Ishikawa (cell line): ENCODE data around the gene PPT1.

ENCODE experiments used
- CEBPB ChIP-seq: IDR thresholded peaks from 2 replicates; pipeline ENCODE4 v1.6.1; 2012
- CREB1 ChIP-seq: IDR thresholded peaks from 2 replicates; pipeline ENCODE4 v1.6.1; 2012; ENCODE audit warnings: low read depth
- EGR1 ChIP-seq: IDR thresholded peaks from 2 replicates; pipeline ENCODE4 v1.6.1; 2012
- EP300 ChIP-seq: IDR thresholded peaks from 2 replicates; pipeline ENCODE4 v1.6.1; 2012; ENCODE audit warnings: borderline replicate concordance
- FOXM1 ChIP-seq: IDR thresholded peaks from 2 replicates; pipeline ENCODE4 v1.6.1; 2012; ENCODE audit warnings: low read depth, borderline replicate concordance
- MAX ChIP-seq: IDR thresholded peaks from 2 replicates; pipeline ENCODE4 v1.6.1; 2012
- NFIC ChIP-seq: IDR thresholded peaks from 2 replicates; pipeline ENCODE4 v1.6.1; 2012
- RAD21 ChIP-seq: IDR thresholded peaks from 2 replicates; pipeline ENCODE4 v1.6.1; 2012; ENCODE audit warnings: low read depth
- TAF1 ChIP-seq: IDR thresholded peaks from 2 replicates; pipeline ENCODE4 v1.6.1; 2012; ENCODE audit warnings: low read depth, mild to moderate bottlenecking
- TCF12 ChIP-seq: IDR thresholded peaks from 2 replicates; pipeline ENCODE4 v1.6.1; 2012; ENCODE audit warnings: low read depth
- TEAD4 ChIP-seq: IDR thresholded peaks from 2 replicates; pipeline ENCODE4 v1.6.1; 2012
- USF1 ChIP-seq: IDR thresholded peaks from 2 replicates; pipeline ENCODE4 v1.6.1; 2012
- YY1 ChIP-seq: IDR thresholded peaks from 2 replicates; pipeline ENCODE4 v1.6.1; 2012; ENCODE audit warnings: low read depth
- ZBTB7A ChIP-seq: IDR thresholded peaks from 2 replicates; pipeline ENCODE4 v1.6.1; 2012; ENCODE audit warnings: low read depth
- TF ChIP-seq, protein P1 (sequence below): IDR thresholded peaks from 2 replicates; pipeline ENCODE4 v1.6.1; 2012; ENCODE audit warnings: low read depth, mild to moderate bottlenecking

PPT1 gene

DNA sequence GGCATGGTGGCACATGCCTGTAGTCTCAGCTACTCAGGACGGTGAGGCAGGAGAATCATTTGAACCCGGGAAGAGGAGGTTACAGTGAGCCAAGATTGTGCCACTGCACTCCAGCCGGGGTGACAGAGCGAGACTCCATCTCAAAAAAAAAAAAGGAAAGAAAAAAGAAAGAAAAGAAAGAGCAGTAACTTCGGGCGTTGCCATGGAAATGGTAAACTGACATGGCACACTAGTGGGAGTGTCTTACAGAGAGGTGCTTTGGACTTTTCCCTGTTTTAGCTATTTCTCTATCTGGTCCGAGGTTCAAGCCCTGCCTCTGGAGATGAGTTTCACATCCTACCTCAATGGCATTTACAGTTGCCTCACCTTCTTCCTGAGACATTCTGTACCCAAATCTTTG, 23.1 kb upstream of the PPT1 start:
- TF ChIP-seq ZBTB7A (no peak), RAD21 (no peak), MAX (no peak), USF1 (no peak)

GRCh38 chr1:40114400-40114799, 17.3 kb upstream of the PPT1 start:
- TF ChIP-seq, protein P1, sequence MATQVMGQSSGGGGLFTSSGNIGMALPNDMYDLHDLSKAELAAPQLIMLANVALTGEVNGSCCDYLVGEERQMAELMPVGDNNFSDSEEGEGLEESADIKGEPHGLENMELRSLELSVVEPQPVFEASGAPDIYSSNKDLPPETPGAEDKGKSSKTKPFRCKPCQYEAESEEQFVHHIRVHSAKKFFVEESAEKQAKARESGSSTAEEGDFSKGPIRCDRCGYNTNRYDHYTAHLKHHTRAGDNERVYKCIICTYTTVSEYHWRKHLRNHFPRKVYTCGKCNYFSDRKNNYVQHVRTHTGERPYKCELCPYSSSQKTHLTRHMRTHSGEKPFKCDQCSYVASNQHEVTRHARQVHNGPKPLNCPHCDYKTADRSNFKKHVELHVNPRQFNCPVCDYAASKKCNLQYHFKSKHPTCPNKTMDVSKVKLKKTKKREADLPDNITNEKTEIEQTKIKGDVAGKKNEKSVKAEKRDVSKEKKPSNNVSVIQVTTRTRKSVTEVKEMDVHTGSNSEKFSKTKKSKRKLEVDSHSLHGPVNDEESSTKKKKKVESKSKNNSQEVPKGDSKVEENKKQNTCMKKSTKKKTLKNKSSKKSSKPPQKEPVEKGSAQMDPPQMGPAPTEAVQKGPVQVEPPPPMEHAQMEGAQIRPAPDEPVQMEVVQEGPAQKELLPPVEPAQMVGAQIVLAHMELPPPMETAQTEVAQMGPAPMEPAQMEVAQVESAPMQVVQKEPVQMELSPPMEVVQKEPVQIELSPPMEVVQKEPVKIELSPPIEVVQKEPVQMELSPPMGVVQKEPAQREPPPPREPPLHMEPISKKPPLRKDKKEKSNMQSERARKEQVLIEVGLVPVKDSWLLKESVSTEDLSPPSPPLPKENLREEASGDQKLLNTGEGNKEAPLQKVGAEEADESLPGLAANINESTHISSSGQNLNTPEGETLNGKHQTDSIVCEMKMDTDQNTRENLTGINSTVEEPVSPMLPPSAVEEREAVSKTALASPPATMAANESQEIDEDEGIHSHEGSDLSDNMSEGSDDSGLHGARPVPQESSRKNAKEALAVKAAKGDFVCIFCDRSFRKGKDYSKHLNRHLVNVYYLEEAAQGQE: no peak
- no peak for TF ChIP-seq NFIC
- no peak for TF ChIP-seq YY1
- TF ChIP-seq CREB1: no peak
- TF ChIP-seq EGR1: no peak
- no peak for TF ChIP-seq CEBPB
- no peak for TF ChIP-seq RAD21

GRCh38 chr1:40110389-40110788, 13.3 kb upstream of the PPT1 start:
- no peak for TF ChIP-seq TEAD4
- no peak for TF ChIP-seq CEBPB
- no peak for TF ChIP-seq USF1
- TF ChIP-seq MAX: no peak
- no peak for TF ChIP-seq RAD21
- no peak for TF ChIP-seq EP300
- TF ChIP-seq CREB1: no peak
- no peak for TF ChIP-seq YY1
- TF ChIP-seq NFIC: no peak
- TF ChIP-seq TCF12: no peak
- TF ChIP-seq EGR1: no peak
- TF ChIP-seq TAF1: no peak
- TF ChIP-seq, protein P1: no peak

- no peak for TF ChIP-seq EGR1
- TF ChIP-seq TEAD4: peak; percentile 98
- peak; percentile 78 for TF ChIP-seq YY1
- TF ChIP-seq, protein P1: no peak
- TF ChIP-seq USF1: 0 out of 2 replicates have a peak, but pooled peaks have one; percentile 11
- TF ChIP-seq FOXM1: peak; percentile 81
- TF ChIP-seq CEBPB: no peak
- TF ChIP-seq ZBTB7A: no peak
- peak; percentile 89 for TF ChIP-seq TCF12
- TF ChIP-seq MAX: no peak; the same call in 1 of the 2 replicates
- peak; percentile 88 for TF ChIP-seq EP300
- peak; percentile 36; the same call in 1 of the 2 replicates for TF ChIP-seq RAD21
- peak; percentile 78 for TF ChIP-seq NFIC
- no peak for TF ChIP-seq TAF1
- TF ChIP-seq CREB1: 0 out of 2 replicates have a peak, but pooled peaks have one; percentile 4
These were observed 10.4 kb upstream of the PPT1 start for GRCh38 chr1:40107290-40107959.
